Skeletal muscle satellite cell (primary cell): ENCODE data around the gene MEP1A. TPM values are rescaled to one million over a fixed set of nuclear protein-coding genes. Genes with fewer than 3 reads are reported as not detected.
"Not testable (repeated sequence)": the region's sequence is repeated elsewhere in the genome, so short reads cannot be mapped to it uniquely, and the experiment has no call there.

ENCODE experiments used
- H3K27me3 ChIP-seq: 2 replicates; pipeline ENCODE4 v1.7.0; 2013; ENCODE audit warnings: low read length; ENCODE audit not compliant: control insufficient read depth, insufficient read depth
- H3K36me3 ChIP-seq: 2 replicates; pipeline ENCODE4 v1.7.0; 2013; ENCODE audit warnings: mild to moderate bottlenecking, control low read depth, low read length; ENCODE audit not compliant: insufficient read depth
- H3K4me1 ChIP-seq: 2 replicates; pipeline ENCODE4 v1.7.0; 2013; ENCODE audit warnings: low read length; ENCODE audit not compliant: control insufficient read depth, insufficient read depth
- H3K4me2 ChIP-seq: 2 replicates; pipeline ENCODE4 v1.7.0; 2013; ENCODE audit warnings: mild to moderate bottlenecking, low read length
- H3K4me3 ChIP-seq: 2 replicates; pipeline ENCODE4 v1.7.0; 2013; ENCODE audit warnings: low read length
- H3K9ac ChIP-seq: 2 replicates; pipeline ENCODE4 v1.7.0; 2013; ENCODE audit warnings: mild to moderate bottlenecking, low read depth, low read length, moderate library complexity
- H3K9me3 ChIP-seq: replicated peaks from 2 replicates; pipeline ENCODE4 v1.7.0; 2013; ENCODE audit warnings: mild to moderate bottlenecking, control low read depth, low read length
- total RNA-seq: library from RNA; depleted of rRNA; stranded (reverse); fragments of >200 nt; gene quantifications from 2 replicates; pipeline ENCODE4 v1.2.3, GENCODE V29; 2012; rRNA removed

Gene MEP1A, protein sequence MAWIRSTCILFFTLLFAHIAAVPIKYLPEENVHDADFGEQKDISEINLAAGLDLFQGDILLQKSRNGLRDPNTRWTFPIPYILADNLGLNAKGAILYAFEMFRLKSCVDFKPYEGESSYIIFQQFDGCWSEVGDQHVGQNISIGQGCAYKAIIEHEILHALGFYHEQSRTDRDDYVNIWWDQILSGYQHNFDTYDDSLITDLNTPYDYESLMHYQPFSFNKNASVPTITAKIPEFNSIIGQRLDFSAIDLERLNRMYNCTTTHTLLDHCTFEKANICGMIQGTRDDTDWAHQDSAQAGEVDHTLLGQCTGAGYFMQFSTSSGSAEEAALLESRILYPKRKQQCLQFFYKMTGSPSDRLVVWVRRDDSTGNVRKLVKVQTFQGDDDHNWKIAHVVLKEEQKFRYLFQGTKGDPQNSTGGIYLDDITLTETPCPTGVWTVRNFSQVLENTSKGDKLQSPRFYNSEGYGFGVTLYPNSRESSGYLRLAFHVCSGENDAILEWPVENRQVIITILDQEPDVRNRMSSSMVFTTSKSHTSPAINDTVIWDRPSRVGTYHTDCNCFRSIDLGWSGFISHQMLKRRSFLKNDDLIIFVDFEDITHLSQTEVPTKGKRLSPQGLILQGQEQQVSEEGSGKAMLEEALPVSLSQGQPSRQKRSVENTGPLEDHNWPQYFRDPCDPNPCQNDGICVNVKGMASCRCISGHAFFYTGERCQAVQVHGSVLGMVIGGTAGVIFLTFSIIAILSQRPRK
- not detected in 2 replicates for total RNA-seq

DNA sequence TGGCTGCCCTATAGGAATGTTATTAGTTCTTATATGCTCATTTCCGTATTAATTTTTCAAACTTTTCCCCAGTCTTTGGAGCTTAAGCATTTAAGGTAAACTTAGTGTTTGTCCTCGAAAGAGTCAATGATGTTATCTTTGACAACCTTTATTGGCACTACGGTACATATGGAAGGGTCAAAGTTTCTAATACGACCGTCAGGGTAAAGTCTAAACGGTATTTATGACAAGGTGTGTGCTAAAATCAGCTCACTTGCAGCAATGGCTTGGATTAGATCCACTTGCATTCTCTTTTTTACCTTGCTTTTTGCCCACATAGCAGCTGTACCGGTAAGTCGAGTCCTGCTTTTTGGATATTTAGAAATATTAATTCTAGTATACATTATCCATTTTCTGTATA, at the start of gene MEP1A:
MEP1A (plus strand) TSS at position 252 of the 400 bp plus-strand sequence; CDS start at position 262, 10 bp downstream.
- peaks cover 14% of the 10 kb centered on the region for H3K27me3 ChIP-seq
- H3K4me2 ChIP-seq, result no peak within 1 kb of the TSS
- H3K9ac ChIP-seq, result no peak within 1 kb of the TSS
- no peaks in the 10 kb centered on the region for H3K4me1 ChIP-seq
- H3K36me3 ChIP-seq, result no peaks in the 10 kb centered on the region
- no peak within 1 kb of the TSS for H3K4me3 ChIP-seq
- no peaks in the 10 kb centered on the region for H3K9me3 ChIP-seq

GRCh38 chr6:46743425-46744158, 49.6 kb upstream of the MEP1A start:
- Histone ChIP-seq H3K36me3 (no peaks in the 10 kb centered on the region), H3K4me3 (no peak overlapping the region), H3K4me2 (no peak overlapping the region), H3K4me1 (no peaks in the 10 kb centered on the region), H3K27me3 (peaks cover 25% of the 10 kb centered on the region), H3K9ac (no peak overlapping the region), H3K9me3 (no peaks in the 10 kb centered on the region)

- H3K36me3 ChIP-seq, H3K4me2 ChIP-seq, H3K9me3 ChIP-seq, H3K4me1 ChIP-seq, H3K9ac ChIP-seq, H3K4me3 ChIP-seq: not testable (repeated sequence)
- H3K27me3 ChIP-seq, result peaks cover 25% of the 10 kb centered on the region
Observed at GRCh38 chr6:46744159-46744725, 48.9 kb upstream of the MEP1A start.

DNA sequence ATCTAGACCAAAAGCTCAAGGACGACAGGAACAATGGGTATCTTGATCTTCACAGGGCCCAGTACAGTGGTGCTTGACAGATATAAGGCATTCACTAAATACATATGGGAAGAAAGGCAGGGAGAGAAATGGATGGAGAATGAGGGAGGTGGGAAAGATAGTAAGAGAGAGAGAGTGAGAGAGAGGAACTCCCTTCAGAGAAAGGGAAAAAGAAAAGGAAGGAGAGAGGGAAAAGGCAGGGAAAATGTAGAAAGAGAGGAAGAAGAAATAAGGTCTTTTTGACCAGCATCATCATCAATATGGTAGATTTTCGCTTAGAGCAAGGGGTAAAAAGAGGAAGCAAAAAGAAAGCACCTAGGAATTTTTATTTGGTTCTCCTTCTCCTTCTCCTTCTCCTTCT, 47.2 kb upstream of the MEP1A start:
- H3K4me3 ChIP-seq, result no peak overlapping the region

DNA sequence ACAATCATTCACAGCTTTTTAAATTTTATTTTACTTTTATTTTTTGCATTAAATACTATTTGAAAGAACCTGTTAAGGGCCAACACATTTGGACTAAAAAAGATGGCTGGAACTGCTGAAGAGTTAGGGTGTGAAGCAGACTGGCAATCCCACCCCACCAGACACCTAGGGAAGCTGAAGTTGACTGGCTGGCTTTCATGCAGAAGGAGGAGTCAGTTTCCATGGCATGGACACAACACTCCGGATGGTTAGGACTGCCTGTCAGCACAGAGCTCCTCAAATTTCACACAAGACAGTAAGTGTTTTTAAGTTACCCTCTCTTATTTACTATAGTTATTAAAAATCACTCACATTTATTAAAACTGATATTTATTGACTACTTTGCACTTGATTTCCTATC, 46.5 kb upstream of the MEP1A start, which contains the start of gene ANKRD66:
ANKRD66 (plus strand) TSS at position 238 of the 400 bp plus-strand sequence. CDS start 5,016 bp downstream, outside the sequence.
- Histone ChIP-seq H3K4me2 (no peak within 1 kb of the TSS), H3K4me1 (no peaks in the 10 kb centered on the region), H3K27me3 (peaks cover 16% of the 10 kb centered on the region), H3K4me3 (no peak within 1 kb of the TSS), H3K36me3 (no peaks in the 10 kb centered on the region), H3K9me3 (no peaks in the 10 kb centered on the region), H3K9ac (no peak within 1 kb of the TSS)

More for the DNA sequence above, 47.2 kb upstream of the MEP1A start:
- no peaks in the 10 kb centered on the region for H3K36me3 ChIP-seq
- H3K9ac ChIP-seq, result no peak overlapping the region
- no peak overlapping the region for H3K4me2 ChIP-seq
- no peaks in the 10 kb centered on the region for H3K9me3 ChIP-seq
- H3K27me3 ChIP-seq, result peaks cover 22% of the 10 kb centered on the region
- no peaks in the 10 kb centered on the region for H3K4me1 ChIP-seq

DNA sequence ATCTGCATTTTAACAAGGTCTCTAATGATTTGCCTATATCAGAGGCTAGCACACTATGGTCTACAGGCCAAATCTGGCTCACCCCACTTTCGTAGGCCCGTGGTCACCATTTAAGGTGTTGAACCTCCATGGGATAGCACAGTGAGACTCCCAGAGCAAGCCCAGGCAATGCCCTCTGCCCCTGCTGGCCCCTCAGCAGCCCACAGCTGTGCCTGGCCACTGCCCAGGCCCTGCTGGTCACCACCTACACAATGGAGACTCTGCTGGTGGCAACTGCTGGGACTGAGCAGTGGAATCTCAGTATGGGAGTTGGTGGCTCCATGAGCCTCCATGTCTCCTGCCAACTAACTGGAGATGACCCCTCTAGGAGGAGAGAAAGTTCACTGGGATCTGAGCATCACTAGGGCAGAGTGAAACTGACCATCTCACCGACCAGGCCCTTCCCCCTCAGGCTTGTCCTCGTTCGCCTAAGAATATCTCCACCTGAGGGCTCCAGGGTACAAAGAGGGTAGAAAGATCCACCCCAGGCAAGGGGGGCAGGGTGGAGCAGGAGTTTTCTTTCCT, 44.2 kb upstream of the MEP1A start:
- Histone ChIP-seq H3K9ac (no peak overlapping the region), H3K27me3 (peaks cover 16% of the 10 kb centered on the region), H3K9me3 (no peaks in the 10 kb centered on the region), H3K4me1 (no peaks in the 10 kb centered on the region), H3K36me3 (no peaks in the 10 kb centered on the region), H3K4me2 (no peak overlapping the region), H3K4me3 (no peak overlapping the region)

DNA sequence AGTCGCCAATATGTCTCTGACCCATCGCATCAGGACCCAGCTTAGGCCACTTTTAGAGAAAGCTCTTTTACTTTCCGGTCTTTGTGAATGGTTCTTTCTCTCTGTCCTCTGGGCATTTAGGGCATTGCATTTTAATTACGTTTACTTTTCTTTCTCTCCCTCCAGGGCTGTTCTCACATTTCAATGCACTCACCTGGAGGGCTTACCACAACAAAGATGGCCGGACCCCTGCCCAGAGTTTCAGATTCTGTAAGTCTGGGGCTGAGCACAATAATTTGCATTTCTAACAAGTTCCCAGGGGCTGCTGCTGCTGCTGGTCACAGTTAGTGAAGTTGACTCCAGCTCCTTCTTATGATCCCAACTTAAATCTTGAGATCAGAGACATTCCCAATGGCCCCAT, 43.5 kb upstream of the MEP1A start:
- H3K4me3 ChIP-seq, result no peak overlapping the region
- H3K4me2 ChIP-seq, result no peak overlapping the region
- no peaks in the 10 kb centered on the region for H3K36me3 ChIP-seq
- no peaks in the 10 kb centered on the region for H3K4me1 ChIP-seq
- peaks cover 12% of the 10 kb centered on the region for H3K27me3 ChIP-seq
- no peaks in the 10 kb centered on the region for H3K9me3 ChIP-seq
- H3K9ac ChIP-seq, result no peak overlapping the region

GRCh38 chr6:46751658-46752057, 41.5 kb upstream of the MEP1A start:
- Histone ChIP-seq H3K27me3 (no peaks in the 10 kb centered on the region), H3K9me3 (no peaks in the 10 kb centered on the region), H3K9ac (no peak overlapping the region), H3K4me3 (no peak overlapping the region), H3K4me1 (peaks cover 4% of the 10 kb centered on the region), H3K36me3 (no peaks in the 10 kb centered on the region), H3K4me2 (no peak overlapping the region)

GRCh38 chr6:46755865-46756264, 37.3 kb upstream of the MEP1A start:
- Histone ChIP-seq H3K36me3 (no peaks in the 10 kb centered on the region), H3K9ac (no peak overlapping the region), H3K9me3 (no peaks in the 10 kb centered on the region), H3K4me3 (no peak overlapping the region), H3K27me3 (no peaks in the 10 kb centered on the region), H3K4me2 (no peak overlapping the region), H3K4me1 (peaks cover 14% of the 10 kb centered on the region)

GRCh38 chr6:46756469-46757213, 36.5 kb upstream of the MEP1A start:
- Histone ChIP-seq H3K27me3 (no peaks in the 10 kb centered on the region), H3K9ac (no peak overlapping the region), H3K4me2 (peak overlapping the region; percentile 10), H3K9me3 (no peaks in the 10 kb centered on the region), H3K4me3 (no peak overlapping the region), H3K4me1 (peaks cover 14% of the 10 kb centered on the region), H3K36me3 (no peaks in the 10 kb centered on the region)
